GM19238 (cell line): ENCODE data around the gene NTM.

Experiments
- DNase-seq: peaks from one replicate; pipeline ENCODE4 v3.0.0; 2011; ENCODE audit warnings: low spot score; ENCODE audit not compliant: insufficient read length

NTM gene

GRCh38 chr11:131373095-131373725 is 2.8 kb downstream of the NTM start:
- DNase-seq, result no peak

GRCh38 chr11:131373756-131374155 is 3.3 kb downstream of the NTM start:
- DNase-seq, result no peak

- DNase-seq, result no peak
Measured at GRCh38 chr11:131375421-131375820, 5.0 kb downstream of the NTM start.

GRCh38 chr11:131375915-131376314 is 5.5 kb downstream of the NTM start:
- no peak for DNase-seq

GRCh38 chr11:131378931-131379330 is 8.5 kb downstream of the NTM start:
- no peak for DNase-seq

GRCh38 chr11:131385763-131386390 is 15.5 kb downstream of the NTM start:
- DNase-seq, result no peak

GRCh38 chr11:131386408-131386807 is 16.0 kb downstream of the NTM start:
- DNase-seq, result no peak

- no peak for DNase-seq
Measured at GRCh38 chr11:131388030-131388429, 17.6 kb downstream of the NTM start.

GRCh38 chr11:131389582-131389981 is 19.2 kb downstream of the NTM start:
- no peak for DNase-seq

- no peak for DNase-seq
Measured at GRCh38 chr11:131391176-131391575, 20.8 kb downstream of the NTM start.

GRCh38 chr11:131392528-131393255 is 22.3 kb downstream of the NTM start:
- DNase-seq, result no peak

- DNase-seq, result no peak
Measured at GRCh38 chr11:131393691-131394090, 23.3 kb downstream of the NTM start.

GRCh38 chr11:131397675-131398074 is 27.3 kb downstream of the NTM start:
- no peak for DNase-seq

GRCh38 chr11:131402040-131402439 is 31.6 kb downstream of the NTM start:
- no peak for DNase-seq

GRCh38 chr11:131404010-131404409 is 33.6 kb downstream of the NTM start:
- no peak for DNase-seq

- DNase-seq, result no peak
Measured at GRCh38 chr11:131408025-131408640, 37.7 kb downstream of the NTM start.

GRCh38 chr11:131409345-131409744 is 38.9 kb downstream of the NTM start:
- DNase-seq, result no peak

- DNase-seq, result no peak
Measured at GRCh38 chr11:131411636-131412035, 41.2 kb downstream of the NTM start.

GRCh38 chr11:131412061-131412460 is 41.6 kb downstream of the NTM start:
- no peak for DNase-seq

- no peak for DNase-seq
Measured at GRCh38 chr11:131413217-131413616, 42.8 kb downstream of the NTM start.

GRCh38 chr11:131418189-131418588 is 47.8 kb downstream of the NTM start:
- DNase-seq, result no peak
